Activated CD4-positive, CD25-positive, alpha-beta regulatory T cell (primary cell): Measurements from ENCODE around the gene TMC4.
"Not testable (repeated sequence)": the region's sequence is repeated elsewhere in the genome, so short reads cannot be mapped to it uniquely, and the experiment has no call there.

Experiments used
- DNase-seq, 4 experiments: peaks; one replicate each; lab custom pipeline; 2025; lab: John Stamatoyannopoulos, UW

The TMC4 gene, protein sequence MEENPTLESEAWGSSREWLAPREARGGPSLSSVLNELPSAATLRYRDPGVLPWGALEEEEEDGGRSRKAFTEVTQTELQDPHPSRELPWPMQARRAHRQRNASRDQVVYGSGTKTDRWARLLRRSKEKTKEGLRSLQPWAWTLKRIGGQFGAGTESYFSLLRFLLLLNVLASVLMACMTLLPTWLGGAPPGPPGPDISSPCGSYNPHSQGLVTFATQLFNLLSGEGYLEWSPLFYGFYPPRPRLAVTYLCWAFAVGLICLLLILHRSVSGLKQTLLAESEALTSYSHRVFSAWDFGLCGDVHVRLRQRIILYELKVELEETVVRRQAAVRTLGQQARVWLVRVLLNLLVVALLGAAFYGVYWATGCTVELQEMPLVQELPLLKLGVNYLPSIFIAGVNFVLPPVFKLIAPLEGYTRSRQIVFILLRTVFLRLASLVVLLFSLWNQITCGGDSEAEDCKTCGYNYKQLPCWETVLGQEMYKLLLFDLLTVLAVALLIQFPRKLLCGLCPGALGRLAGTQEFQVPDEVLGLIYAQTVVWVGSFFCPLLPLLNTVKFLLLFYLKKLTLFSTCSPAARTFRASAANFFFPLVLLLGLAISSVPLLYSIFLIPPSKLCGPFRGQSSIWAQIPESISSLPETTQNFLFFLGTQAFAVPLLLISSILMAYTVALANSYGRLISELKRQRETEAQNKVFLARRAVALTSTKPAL

GRCh38 chr19:54172471-54173358 is at the start of gene TMC4:
Gene TMC4, minus strand, starts transcription at chr19:54173160. Its CDS starts 43 bp downstream, at chr19:54173117.
- DNase-seq: no peak

DNA sequence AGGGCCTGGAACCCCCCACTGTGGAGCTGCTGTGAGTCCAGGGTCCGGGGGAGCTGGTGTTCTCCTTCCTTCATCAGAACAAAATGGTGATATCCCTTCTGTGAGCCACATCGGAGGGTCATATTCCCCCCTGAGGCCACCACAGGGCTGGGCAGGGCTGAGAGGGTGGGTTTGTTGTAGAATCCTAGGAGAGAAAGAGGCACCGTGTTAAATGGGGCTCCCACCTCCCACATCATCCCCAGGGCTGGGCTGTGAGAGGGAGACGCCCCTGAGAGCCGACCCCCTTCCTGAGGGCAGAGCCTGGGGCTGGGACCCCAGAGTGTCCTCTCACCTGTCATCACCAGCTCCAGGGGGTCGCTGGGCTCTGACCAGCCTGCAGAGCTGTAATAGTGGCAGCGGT is 49.0 kb upstream of the TMC4 start:
- DNase-seq: not testable (repeated sequence)

GRCh38 chr19:54219702-54220101 is 46.7 kb upstream of the TMC4 start:
- not testable (repeated sequence) for DNase-seq

DNA sequence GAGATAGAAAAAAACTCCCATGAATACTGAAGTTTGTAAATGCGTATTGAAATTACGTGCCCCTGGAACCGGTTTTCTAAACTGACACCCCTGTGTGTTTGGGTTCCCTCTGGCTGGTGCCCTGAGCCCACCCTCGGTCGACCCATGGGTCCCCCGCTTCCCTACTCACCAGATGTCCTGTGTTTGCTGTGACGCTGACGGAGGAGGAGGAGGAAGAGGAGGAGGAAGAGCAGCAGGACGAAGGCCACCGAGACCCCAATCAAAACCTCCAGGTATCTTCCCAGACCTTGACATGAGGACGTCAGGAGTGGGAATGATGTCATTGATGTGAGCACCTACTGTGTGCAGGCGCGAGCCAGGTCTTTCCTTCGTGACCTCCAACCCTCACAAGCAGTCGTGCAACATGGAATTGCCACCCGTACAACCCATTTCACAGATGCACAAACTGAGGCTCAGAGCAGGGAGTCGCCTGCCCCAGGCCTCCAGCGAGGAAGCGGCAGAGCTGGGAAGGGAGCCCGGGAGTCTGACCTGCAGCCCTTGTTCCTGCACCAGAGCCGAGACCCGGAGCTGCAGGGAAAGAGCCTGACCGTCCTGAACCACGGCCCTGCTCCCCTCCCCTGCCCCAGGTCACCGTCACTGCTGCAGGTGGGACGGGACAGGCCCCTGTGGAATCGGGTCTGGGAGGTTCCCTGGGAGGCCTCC is 46.2 kb upstream of the TMC4 start:
- no peak for DNase-seq

- no peak for DNase-seq
Observed at GRCh38 chr19:54218259-54218658, 45.3 kb upstream of the TMC4 start.

DNA sequence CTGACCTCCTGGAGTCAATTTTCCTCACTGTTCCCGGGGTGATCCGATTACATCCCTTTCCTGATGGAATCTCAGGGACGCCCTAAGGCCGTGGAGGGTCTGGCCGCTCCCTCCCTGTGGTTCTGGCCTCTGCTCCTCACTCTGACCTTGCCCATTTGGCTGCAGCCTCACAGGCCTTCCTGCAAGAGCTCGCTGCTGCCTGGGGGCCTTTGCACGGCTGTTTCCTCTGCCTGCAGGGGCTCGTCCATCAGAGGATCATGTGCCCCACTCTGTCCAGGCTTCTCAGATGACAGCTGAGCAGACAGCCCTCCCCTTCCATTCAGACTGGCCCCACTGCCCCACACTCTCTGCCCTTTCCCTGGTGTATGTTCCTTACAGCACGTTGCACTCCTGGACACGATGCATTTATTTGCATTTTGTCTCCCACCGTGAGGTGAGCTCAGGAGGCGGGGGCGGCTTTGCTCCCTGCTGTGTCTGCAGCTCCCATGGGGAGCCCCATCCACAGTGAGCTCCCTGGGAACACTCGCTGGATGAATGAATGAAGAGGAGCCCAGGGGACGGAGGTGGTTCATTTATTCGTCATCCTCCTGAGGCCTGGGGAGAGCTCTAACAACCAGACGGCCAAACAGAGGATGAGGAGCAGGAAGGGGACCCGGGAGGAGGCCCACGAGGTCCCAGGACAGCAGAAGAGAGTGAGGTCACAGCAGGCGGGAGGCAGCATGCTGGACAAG is 44.7 kb upstream of the TMC4 start:
- not testable (repeated sequence) for DNase-seq

DNA sequence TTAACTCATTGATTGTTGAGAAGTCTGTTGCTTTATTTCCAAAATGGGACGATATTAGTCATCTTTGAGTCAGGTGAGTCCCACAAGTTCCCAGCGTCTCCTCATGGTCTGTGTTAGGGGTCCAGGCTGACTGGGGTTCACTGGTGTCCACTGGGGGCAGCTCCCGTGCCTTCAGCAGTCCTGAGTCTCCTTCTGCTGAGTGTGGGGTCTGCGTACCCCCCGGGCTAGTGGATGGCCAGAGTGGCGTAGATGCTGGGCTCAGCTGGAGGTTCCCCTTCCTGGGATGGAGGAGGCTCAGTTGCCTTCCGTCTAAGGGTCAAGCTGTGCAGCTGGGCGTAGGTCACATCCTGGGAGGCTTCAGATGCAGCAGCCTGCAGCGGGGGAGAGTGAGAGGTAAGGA is 43.9 kb upstream of the TMC4 start:
- no peak for DNase-seq

- not testable (repeated sequence) for DNase-seq
Observed at GRCh38 chr19:54214734-54215133, 41.8 kb upstream of the TMC4 start.

GRCh38 chr19:54214217-54214616 is 41.3 kb upstream of the TMC4 start:
- not testable (repeated sequence) for DNase-seq

DNA sequence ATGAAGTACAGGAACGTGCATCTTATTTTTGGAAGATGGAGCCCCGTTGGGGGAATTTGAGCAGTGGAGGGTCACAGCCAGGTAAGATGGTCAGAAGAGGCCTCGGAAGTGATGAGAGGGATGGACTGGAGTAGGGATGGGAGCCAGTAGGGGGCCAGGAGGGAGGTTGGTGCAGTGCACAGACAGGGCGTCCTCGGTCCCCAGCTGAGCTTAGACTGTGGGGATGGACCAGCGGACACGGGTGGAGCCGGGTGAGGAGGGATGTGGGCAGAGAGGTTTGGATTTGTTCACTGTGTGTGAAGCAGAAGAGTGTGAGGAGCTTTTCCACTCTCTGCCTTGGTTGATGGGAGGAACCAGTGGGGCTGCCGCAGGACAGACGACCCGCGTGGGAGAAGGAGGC is 38.3 kb upstream of the TMC4 start:
- no peak for DNase-seq

GRCh38 chr19:54209811-54210494 is 37.0 kb upstream of the TMC4 start:
- DNase-seq: no peak

- no peak for DNase-seq
Observed at GRCh38 chr19:54209058-54209810, 36.3 kb upstream of the TMC4 start.

DNA sequence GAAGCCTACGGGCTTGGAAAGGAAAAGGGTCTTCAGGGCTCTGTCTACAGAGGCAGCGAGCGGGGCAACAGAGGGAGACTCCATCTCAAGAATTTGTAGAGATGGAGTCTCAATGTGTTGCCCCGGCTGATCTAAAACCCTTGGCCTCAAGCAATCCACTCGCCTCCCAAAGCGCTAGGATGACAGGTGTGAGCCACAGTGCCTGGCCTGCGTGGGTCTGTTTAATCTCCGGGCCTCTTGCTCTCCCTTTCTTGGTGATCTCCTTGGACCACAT is 35.8 kb upstream of the TMC4 start:
- DNase-seq: no peak

DNA sequence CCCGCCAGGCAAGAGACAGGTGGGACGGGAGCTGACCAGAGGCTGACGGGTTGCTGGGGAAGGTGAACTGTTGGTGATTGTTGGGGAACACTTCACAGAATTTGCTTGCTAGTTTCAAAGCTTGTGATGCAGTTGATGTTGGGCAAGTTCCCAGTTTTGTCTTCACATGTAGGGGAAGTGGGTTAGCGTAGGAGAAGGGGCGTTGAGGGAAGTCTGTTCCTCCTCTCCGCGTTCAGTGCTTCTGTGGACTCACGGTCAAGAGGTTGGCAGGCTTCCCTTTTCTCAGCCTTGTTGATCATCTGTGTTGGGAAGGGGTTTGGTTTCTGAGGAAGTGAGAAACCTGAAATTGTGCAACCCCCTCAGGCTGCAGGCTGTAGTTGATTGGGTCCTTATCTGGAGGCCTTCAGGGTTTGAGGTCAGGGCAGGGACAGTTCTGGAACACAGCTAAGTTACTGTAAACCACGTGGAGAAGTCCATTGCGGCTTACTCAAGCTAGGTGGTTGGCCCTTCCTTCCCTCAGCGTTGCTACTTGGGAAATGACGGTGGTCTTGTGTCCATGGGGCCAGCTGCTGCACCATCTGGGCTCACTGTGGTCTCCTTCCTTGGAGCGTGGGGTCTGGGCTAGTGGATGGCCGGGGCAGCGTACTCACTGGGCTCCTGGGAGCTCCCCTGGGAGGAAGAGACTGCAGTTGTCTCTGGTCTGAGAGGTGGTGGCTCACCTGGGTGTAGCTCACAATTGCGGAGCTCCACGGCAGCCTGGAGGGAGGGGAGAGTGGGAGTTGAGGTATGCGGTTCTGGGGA is 35.2 kb upstream of the TMC4 start:
- no peak for DNase-seq

DNA sequence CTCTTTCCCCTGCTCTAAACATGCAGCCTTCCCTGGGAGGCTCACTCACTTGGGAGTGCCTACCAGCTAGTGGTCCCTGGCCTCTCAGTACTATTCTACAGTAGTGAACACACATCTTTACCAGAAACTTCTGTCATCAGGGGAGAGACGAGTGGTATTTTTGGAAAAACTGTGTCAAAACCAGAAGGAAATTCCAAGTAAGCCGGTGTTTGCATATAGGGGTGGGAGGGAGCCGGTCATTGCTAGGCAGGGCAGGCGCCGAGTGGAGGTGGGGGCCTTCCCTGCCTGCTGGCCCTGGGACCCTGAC is 34.7 kb upstream of the TMC4 start:
- DNase-seq: no peak

DNA sequence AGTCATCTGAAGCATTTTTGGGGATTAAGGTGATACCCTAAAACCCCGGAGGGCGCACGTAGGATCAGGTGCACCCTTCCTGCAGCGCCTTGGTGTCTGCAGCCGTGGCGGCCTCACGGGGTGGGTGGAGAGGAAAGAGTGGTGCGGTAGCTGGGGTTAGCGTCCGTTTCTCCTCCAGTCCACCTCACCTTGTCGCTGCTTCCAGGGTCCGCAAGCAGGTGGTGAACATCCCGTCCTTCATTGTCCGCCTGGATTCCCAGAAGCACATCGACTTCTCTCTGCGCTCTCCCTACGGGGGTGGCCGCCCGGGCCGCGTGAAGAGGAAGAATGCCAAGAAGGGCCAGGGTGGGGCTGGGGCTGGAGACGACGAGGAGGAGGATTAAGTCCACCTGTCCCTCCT is 34.2 kb upstream of the TMC4 start:
- not testable (repeated sequence) for DNase-seq

DNA sequence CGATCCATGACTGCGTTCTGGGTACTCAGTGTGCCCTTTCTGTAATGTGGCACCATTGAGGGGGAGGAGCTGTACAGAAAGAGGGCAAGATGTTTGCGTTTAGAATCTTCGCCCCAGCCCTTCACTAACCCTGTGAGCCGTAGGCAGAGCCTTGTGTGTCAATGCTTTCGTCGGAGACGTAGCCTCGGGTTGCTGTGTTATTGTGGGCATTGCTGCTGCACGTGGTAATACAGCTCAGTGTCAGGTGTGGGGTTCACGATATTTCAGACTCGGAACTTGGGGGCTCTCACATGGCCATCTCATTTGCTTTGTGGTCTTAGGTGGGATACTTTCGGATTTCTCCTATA is 33.8 kb upstream of the TMC4 start:
- DNase-seq: no peak

DNA sequence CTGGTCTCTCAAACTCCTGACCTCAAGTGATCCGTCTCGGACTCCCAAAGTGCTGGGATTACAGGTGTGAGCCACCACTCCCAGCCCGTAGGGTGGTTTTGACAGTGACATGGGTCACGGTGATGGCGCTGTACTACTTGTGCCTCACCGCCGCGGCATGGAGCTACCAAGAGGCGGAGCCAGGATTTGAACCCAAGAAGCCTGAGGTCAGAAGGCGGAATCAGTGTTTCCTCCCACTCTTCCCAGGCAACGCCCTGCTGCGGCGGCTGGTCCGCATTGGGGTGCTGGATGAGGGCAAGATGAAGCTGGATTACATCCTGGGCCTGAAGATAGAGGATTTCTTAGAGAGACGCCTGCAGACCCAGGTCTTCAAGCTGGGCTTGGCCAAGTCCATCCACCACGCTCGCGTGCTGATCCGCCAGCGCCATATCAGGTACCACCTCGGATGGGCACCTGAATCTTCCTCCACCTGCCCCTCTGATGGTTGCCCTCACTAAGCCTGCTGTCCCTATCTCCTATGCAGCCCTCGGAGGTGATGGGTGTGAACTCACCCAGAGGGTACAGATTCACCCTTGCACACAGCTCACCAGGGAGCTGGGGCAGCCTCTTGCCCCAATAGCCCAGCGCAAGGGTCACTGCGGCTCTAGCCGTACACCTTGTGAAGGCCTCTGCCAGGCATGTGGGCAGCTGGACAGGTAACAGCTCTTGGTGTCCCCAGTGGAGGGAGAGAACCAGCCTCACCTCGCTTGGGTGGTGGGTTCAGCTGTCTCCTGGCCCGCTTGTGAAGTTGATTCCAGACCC is 33.3 kb upstream of the TMC4 start:
- no peak for DNase-seq
